ENCODE measurements around the gene TOM1L2.

The TOM1L2 gene

DNA sequence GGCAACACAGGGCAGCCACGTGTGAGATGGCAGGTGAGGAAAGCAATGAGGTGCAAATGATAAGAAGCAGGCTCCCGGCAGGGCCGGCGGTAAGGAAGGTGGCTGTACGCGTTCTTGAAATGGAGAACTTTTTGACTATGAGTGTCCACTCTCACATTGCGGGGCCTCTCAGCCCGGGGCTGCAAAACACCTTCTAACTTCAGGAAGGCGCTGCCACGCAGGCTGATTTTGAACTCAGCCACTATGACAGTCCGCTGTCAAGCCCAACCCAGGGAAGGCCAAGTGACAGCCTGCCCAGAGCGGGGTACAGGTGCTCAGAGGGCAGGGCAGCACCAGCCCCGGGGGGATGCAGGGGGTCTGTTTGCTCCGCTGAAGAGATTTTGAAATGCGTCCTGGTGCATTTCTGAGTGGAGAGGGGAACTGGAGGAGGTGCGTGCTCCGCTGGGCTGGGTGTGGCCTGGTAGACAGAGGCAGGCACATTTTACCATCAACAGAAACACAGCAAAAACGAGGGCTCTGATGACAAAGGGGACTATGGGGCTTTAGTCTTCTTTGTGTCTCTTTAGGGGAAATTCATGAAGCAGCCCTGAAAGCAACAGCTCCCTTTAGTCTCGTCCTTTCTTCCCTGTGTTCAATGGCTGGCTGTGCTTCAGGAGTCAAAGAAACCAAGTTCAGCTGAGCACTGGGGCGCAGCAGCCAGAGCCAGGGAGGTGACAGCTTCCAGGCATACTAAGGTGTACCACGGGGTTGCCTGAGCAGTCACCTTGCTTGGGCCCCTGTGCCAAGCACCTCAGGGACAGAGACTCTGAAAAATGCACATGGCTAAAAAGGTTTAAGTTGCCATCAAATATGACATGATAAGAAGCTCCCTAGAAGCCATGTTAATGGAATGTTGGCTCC lies 120.8 kb downstream of the TOM1L2 start:
- DNase-seq (ENCODE audit: extremely low read depth in 1 of 2, low read depth in 1 of 2): no peak

DNA sequence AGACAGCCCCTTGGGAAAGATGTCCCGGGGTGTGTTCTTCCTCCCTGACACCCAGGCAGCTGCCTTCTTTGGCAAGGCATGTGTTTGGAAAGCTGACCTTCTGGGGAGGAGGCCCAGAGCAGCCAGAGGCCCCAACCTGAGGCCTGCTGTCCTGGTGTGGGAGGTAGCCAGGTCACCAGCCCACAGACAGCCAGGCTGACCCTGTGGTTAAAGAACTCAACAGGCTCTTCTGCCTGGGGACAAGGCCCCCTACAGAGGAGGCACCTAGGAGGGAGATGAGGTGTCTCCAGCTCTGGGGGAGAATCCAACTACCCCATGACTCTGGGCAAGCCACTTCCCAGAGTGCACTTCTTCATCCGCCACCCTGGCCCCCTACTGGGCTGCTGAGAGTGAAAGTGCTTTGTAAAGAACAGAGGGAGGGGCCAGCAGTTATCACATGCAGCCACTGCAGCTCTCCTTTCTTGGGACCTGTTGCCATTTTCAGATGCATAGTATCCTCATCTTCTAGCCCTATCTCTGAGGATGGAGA lies 122.3 kb downstream of the TOM1L2 start:
- no peak for DNase-seq (ENCODE audit: extremely low read depth in 1 of 2, low read depth in 1 of 2)

DNA sequence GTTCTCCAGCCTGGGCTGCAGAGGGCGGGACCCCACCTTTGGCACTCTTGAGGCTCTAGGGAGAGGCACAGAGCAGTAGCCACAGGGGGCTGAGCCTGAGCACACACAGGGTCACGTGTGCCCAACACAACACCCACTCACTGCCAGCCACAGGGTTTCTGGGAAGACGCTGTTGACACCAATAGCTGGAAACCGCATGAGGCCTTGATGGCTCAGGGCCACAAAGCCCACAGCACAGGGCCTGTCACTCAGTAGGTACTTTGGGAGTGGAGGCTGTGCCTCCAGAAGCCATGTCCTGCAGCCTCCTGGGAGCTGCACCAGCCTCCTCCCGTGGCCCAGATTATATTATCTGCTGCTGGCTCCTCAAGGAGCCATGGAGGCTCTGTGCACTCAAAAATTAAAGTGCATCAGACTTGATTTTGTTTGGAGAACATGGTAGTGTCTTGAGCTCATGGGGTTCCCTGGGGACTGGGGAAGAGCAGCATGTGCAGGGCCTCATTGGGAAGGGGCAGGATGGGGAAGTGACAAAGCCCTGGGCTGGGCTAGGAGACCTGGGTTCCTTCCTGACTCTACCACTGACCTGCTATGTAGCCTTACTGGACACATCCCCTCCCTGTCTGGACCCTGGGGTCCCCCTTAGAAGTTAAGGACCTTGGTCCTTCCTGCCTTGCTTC lies 122.9 kb downstream of the TOM1L2 start:
- peak; percentile 59 to 66 for DNase-seq (ENCODE audit: extremely low read depth in 1 of 2, low read depth in 1 of 2)

DNA sequence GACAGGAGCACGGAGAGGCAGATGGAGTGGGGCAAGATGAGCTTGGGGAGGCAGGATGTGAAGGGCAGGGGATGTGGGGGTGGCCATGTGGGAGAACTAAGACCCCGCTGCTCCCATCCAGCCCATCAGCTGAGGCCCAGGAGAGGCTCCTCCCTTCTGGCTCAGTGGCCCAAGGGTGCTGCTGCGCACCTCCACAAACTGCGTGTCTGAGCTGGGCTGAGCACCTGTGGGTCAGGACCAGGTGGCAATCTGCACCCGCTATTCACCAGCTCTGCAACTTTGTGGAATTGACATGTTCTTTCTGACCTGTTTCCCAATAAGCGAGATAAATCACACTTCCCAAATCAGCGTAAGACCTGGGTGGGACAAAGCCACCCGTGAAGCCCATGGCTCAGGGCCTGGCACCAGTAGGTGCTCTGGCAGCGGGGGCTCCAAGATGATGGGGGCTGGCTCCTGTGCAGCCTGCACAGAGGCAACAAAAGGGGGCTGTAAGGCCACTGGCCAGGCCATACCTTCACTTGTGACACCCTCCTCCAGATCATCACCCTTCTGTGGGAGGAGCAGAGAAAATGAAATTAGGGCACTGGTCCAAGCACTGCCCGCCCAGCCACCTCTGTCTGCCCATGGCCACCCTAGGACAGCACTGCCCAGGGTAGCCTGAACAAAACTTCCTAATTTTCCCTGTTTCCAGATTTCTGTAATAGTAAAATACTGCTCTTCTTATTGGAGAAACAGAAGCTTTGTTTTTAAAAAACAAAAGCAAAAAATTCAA lies 123.7 kb downstream of the TOM1L2 start:
- DNase-seq (ENCODE audit: extremely low read depth in 1 of 2, low read depth in 1 of 2): no peak

DNA sequence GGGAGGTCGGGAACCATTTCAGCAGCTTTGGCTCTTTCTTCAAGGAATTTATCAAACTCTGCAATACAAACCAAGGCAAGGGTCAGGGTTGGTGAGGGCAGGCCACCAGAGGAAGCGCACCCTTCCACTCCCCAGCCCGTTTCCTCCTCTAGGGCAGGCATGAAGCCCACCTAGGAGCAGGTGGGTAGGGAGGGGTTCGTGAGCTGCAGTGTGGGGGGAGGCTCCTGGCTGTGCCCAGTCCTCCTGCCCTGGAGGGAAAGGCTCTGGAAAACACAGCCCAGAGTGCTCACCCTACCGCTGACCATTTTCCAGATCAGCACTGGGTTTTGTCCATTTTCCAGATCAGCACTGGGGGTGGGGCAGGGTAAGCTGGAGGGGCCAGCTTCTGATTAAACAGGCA lies 124.5 kb downstream of the TOM1L2 start:
- no peak for DNase-seq (ENCODE audit: extremely low read depth in 1 of 2, low read depth in 1 of 2)

DNA sequence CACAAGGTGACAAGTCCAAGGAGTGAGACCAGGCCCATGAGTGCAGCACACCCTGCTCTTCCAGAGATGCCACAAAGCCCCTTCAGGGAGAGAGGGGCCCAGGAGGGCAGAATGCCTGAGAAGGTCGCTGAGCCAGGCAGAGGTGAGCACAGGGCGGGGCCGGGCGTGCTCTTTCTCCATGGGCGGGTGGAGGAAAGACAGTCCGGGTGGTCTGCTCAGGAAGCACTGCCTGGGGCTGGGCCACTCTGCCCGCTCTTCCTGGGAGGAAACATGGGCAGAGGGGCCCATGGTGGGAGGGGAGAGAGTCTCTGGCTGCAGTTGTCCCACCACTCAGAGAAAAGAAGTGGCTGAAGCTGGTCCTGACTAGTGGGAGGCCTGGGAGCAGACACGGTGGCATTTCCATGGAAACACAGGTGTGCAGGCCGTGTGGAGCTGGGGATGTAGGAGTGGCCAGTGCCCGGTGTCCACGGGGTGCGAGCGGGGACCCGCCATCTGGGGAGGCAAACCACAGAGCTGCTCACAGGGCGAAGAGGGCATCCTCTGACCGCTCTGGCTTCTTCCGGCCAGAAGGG lies 125.0 kb downstream of the TOM1L2 start:
- DNase-seq (ENCODE audit: extremely low read depth in 1 of 2, low read depth in 1 of 2): no peak

DNA sequence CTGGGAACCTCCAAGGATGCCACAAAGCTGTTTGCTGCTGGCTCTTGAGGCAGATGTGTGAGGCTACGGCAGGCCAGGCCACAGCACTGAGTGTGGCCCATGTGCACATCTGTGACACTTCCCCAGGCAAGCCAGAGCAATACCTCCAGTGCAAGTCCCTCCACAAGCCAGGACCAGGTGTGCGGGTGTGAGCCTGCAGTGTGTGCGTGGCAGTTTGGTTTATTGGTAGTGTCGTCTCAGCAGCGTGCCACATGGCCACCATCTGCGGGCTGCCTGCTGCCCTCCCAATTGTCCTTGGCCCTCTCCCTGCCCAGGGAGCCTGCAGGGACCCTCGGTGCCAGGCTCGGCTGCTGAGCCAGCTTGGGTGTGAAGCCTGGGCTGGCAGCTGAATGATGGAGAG lies 125.6 kb downstream of the TOM1L2 start:
- no peak for DNase-seq (ENCODE audit: extremely low read depth in 1 of 2, low read depth in 1 of 2)

DNA sequence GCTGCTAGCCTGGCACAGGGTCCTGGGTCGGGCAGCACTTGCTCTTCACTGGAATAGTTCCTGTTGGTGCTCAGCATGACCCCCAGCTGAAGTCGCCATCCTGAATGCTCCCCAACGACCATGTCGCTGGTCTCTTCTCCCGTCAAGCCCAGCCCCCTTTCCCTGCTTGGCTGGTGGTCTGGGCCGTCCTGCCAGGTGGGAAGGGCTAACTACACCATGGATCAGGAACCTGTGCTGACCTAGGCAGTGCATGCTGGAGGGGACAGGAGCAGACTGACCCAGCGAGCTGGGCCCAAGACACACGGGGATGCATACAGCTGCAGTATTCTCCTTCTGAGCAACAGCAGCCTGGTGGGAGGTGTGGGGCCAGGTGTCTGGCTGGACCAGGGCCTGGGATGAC lies 126.2 kb downstream of the TOM1L2 start:
- DNase-seq (ENCODE audit: extremely low read depth in 1 of 2, low read depth in 1 of 2): no peak

DNA sequence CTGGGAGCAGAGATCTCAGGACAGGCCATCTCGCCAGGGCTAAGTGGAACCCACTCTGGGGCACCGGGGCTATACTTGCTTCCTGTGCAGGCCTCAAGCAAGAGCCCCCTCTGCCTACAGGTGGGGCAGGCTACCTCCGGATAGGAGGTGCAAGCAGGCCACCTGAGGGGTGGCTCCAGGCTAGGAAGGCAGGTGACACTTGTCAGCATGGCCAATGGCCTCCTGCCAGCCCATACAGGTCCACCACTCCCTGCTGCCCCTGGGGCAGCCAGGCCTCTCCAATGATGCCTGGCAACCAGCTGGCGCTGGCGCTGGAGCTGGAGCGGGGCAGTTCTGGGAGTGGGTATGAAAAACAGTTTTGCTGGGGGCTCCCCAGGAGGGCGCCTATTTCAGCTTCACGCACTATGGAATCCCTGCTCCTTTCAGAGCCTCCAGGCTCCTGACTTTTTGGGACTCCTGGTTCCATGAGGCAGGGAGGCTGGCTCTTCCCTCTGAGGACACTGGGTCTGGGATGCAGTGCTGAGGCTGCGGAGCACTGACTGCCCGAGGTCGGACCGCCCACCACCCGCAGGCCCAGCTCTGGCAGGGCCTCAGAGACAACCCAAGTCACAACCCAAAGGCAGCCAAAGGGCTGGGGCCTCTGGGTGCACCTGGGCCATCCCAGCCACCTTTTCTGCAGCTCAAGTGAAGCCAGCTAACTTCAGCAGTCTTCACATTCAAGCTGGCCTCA lies 127.0 kb downstream of the TOM1L2 start:
- no peak for DNase-seq (ENCODE audit: extremely low read depth in 1 of 2, low read depth in 1 of 2)

DNA sequence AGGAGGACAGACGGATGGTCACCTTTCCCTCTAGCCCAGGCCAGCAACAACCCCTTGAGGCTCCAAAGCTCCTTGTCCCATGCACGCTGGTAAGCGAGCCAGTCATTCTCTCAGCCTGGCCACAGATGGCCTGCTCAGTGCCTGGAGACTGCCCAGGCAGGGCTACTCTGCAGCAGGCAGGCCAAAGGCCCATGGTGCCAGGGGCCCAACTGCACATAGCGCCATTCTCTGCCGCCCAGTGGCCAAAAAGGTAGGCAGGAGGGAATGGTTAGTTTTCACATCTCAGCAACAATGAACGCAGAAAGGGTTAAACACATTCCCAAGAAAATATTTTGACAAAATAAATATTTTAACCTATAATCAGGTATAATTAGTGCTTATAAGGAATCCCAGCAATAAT lies 127.7 kb downstream of the TOM1L2 start:
- no peak for DNase-seq (ENCODE audit: extremely low read depth in 1 of 2, low read depth in 1 of 2)

DNA sequence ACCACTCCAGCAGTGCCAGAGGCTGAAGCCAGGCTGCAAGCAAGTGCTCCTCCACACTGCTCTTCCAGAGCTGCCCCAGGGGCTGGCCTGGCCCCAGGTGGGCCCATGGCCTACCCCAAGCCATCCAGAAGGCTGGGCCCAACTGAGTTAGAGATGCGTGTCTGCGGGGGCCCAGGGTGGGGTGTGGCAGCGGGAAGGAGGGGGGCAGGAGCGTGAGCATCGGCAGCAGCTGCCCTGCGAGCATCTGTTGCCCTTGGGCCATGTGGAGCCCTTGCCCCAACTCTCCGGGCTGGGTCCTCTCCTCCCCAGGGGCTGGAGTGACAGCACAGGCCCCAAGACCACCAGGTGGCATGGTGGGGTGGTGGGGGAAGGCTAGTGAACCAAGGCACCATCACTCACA lies 128.1 kb downstream of the TOM1L2 start:
- no peak for DNase-seq (ENCODE audit: extremely low read depth in 1 of 2, low read depth in 1 of 2)

DNA sequence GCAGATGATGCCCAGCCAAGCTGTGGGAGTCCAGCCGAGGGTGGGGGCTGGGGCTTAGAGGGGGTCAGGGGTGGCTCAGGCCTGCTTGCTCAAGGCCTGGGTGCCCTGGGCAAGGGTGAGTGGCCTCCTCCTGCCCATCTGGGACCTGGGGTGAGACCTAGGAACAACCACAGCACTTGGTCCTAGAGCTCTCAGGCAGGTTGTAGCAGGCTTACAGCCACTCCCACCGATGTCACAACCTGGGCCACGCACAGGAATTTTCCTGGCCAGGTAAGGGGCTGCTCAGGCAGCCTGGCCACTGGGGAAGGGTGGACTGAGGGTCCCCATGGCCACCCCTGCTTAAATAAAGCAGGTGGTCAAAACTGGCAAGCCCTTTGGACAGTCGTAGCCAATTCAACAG lies 129.1 kb downstream of the TOM1L2 start:
- DNase-seq (ENCODE audit: extremely low read depth in 1 of 2, low read depth in 1 of 2): no peak

DNA sequence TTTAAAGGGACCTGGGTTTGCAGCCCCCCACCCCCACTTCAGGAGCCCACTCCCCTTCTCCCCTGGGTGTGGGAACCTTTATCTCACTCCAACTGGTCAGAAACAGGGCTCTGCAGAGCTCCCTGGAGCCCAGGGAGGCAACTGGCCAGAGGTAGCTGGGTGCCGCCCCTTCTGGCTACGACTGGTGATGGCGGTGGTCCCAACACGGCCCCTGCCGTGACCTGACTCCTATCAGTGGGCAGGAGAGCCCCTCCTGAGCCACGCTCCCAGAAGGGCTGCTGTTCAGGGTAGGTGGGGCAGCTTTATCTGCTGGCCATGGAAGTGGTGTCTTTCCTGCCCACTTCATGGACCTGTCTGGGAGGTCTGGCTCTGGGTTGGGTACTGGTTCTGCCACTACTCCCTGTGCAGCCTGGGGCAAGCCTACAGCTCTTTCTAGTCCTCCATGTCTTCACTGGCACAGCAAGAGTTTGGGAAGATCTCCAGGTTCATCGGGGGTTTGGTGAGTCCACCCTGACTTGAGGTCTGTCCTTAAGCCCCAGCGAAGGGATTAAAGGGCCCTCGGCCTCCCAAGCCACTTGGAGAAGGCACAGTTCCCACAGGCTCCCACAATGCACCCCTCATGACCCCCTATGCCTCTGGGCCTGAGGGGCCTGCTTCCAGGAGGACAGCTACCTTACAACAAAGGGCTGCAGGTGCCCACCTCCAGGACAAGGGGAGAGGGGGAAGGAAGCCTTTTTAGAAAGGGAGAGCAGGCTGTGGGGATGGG lies 129.9 kb downstream of the TOM1L2 start:
- no peak for DNase-seq (ENCODE audit: extremely low read depth in 1 of 2, low read depth in 1 of 2)

DNA sequence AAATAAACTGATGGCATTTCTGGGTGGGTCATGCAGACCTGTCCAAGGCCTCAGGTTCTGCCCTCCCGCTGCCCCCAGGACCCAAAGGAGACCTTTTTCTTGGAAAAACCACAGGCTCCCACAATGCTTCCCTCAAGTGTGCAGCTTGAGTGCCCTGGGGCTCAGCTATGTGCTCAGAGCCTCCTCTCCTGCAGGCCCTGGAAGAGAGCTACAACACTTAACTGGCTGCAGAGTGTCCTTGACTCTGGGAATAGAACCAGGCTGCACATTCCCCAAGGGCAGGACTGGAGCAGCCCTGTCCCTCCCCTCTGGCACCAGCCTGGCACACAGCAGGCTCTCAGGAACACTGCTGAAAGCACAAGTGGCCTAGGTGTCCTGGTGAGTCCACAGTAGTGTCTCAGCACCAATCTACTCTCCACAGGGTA lies 130.6 kb downstream of the TOM1L2 start:
- no peak for DNase-seq (ENCODE audit: extremely low read depth in 1 of 2, low read depth in 1 of 2)

DNA sequence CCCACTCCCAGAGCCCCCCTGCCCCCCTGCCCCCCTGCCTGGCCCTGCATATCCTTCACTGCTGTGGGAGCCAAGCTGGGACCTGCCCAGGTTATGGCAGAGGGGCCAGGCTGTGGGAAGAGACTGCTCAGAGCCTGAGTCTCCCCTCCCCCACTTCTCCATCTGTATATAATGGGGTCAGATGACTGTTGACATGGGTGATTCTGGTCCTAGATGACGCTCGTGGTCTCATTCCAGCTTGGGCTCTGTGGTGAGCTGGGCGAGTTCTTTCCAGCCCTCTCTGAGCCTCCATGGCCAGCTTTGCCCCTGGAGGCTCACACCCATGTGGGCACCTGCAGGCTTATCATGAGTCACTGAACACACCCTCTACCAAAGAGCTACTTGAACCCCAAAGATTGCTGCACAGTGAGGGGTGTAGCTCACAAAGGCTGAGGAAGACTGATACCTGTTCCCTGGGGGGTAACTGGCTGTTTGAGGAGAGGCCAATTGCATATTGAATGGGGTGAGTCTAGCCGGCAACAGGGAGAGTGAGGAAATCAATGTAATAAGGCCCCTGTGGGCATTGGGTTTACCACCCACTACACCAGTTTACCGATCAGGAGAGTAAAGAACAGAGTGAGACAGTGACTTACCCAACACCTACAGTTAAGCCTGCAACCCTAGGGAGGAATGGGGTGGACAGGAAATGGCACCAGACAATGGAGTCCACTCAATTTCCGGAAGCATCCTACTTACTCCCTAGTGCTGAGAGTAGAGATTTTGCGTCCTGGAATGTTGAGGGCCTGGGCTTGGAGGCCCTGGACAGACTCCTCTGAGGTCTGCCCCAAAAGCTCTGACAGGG lies 131.2 kb downstream of the TOM1L2 start:
- DNase-seq (ENCODE audit: extremely low read depth in 1 of 2, low read depth in 1 of 2): no peak

DNA sequence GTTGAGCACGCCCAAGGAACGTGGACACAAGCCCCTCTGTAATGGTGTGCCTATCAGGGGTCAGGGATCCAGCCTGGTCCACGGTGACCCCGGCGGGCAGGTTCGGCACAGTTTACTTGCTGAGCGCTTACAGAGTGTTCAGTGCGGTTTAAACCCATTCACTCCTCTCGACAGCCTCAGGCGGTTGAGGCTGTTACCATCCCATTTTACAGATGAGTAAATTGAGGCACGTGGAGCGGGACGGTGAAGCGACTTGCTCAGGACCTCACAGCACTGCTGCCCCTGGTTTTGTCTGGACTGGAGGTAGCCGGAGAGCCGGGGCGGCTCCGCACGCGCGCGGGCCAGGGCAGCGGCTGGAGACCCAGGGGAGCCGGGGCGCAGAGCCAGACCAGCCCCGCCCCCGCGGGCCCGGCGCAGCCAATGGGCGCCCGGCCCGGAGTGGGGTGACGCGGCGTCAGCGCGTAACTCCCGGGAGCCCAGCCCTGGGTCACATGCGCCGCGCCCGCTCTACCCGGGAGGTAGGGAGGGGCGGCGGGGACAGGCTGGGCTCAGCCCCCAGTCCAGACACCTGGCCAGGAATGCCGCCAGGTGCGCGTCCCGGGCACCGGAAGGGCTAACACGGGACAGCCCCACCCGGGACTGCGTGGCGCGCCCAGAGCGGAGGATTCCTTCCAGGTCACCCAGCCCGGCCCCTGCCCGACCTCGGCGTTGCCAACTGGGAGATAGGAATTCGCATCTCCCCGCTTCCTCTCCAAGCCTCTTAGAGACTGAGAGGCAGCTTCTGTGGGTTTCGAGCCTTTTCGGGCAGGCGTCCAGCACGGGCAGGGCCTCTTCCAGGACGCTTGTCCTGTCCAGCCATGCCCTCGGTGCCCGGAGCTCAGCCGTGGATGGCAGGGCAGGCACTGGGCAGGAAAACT lies 132.2 kb downstream of the TOM1L2 start:
- peak; percentile 43 to 70 for DNase-seq (ENCODE audit: extremely low read depth in 1 of 2, low read depth in 1 of 2)

Measured in activated CD8-positive, alpha-beta memory T cell treated with anti-CD3 and anti-CD28 coated beads for 1 hour (primary cell).